Neutrophil (primary cell): ENCODE data around the gene TMEM132E.

ENCODE experiments used
- H3K27ac ChIP-seq: fragments of 200-600 bp; sonication (generic); 2 replicates; pipeline ENCODE4 v1.5.1; 2016; ENCODE audit warnings: mild to moderate bottlenecking, moderate library complexity
- H3K27me3 ChIP-seq: fragments of 200-600 bp; sonication (generic); 2 replicates; pipeline ENCODE4 v1.6.0; 2016; ENCODE audit warnings: mild to moderate bottlenecking
- H3K36me3 ChIP-seq: fragments of 200-600 bp; sonication (generic); 2 replicates; pipeline ENCODE4 v1.5.1; 2017
- H3K4me1 ChIP-seq, 2 experiments: fragments of 200-600 bp in 1 of 2; sonication (generic) in 1 of 2; 1 replicate in 1 of 2; 2 replicates in 1 of 2; pipeline versions ENCODE4 v1.5.1 to v1.6.1; 2013 to 2016; ENCODE audit warnings: low read depth in 1 of 2, low read length in 1 of 2, mild to moderate bottlenecking in 1 of 2, moderate library complexity in 1 of 2; ENCODE audit not compliant: control insufficient read depth in 1 of 2, insufficient read depth in 1 of 2
- H3K4me3 ChIP-seq, 2 experiments: fragments of 200-600 bp in 1 of 2; sonication (generic) in 1 of 2; 1 replicate in 1 of 2; 2 replicates in 1 of 2; pipeline ENCODE4 v1.5.1; 2013 to 2016; ENCODE audit warnings: low read depth in 1 of 2, low read length in 1 of 2, mild to moderate bottlenecking in 1 of 2, moderate library complexity in 1 of 2
- H3K9me3 ChIP-seq: fragments of 200-600 bp; sonication (generic); 2 replicates; pipeline ENCODE4 v1.5.1; 2016
- CTCF ChIP-seq: fragments of 200-600 bp; sonication (generic); IDR thresholded peaks from 2 replicates; pipeline ENCODE4 v1.5.1; 2016; ENCODE audit warnings: antibody characterized with exemption

Gene TMEM132E

GRCh38 chr17:34622862-34623623 is 43.7 kb downstream of the TMEM132E start:
- no peaks in the 10 kb centered on the region for H3K36me3 ChIP-seq
- H3K4me3 ChIP-seq = no peak overlapping the region
- H3K9me3 ChIP-seq = no peaks in the 10 kb centered on the region
- no peaks in the 10 kb centered on the region for H3K4me1 ChIP-seq
- TF ChIP-seq CTCF = no peak
- peaks cover 73% of the 10 kb centered on the region for H3K27me3 ChIP-seq
- H3K27ac ChIP-seq = no peak overlapping the region

GRCh38 chr17:34623856-34624766 is 44.7 kb downstream of the TMEM132E start:
- no peak overlapping the region for H3K4me3 ChIP-seq
- no peaks in the 10 kb centered on the region for H3K4me1 ChIP-seq
- H3K27ac ChIP-seq = no peak overlapping the region
- no peaks in the 10 kb centered on the region for H3K9me3 ChIP-seq
- H3K36me3 ChIP-seq = no peaks in the 10 kb centered on the region
- H3K27me3 ChIP-seq = peaks cover 73% of the 10 kb centered on the region
- no peak for TF ChIP-seq CTCF

GRCh38 chr17:34624767-34625383 is 45.5 kb downstream of the TMEM132E start:
- TF ChIP-seq CTCF = no peak
- peaks cover 79% of the 10 kb centered on the region for H3K27me3 ChIP-seq

GRCh38 chr17:34626121-34626681 is 46.8 kb downstream of the TMEM132E start:
- Histone ChIP-seq H3K27me3 (peaks cover 92% of the 10 kb centered on the region), H3K36me3 (no peaks in the 10 kb centered on the region), H3K9me3 (no peaks in the 10 kb centered on the region), H3K27ac (no peak overlapping the region), H3K4me1 (no peaks in the 10 kb centered on the region), H3K4me3 (no peak overlapping the region)
- no peak for TF ChIP-seq CTCF

More at GRCh38 chr17:34624767-34625383, 45.5 kb downstream of the TMEM132E start:
- H3K9me3 ChIP-seq = no peaks in the 10 kb centered on the region
- no peaks in the 10 kb centered on the region for H3K36me3 ChIP-seq
- no peak overlapping the region for H3K27ac ChIP-seq
- no peaks in the 10 kb centered on the region for H3K4me1 ChIP-seq
- H3K4me3 ChIP-seq = no peak overlapping the region

GRCh38 chr17:34628879-34629278 is 49.5 kb downstream of the TMEM132E start:
- Histone ChIP-seq H3K4me1 (no peaks in the 10 kb centered on the region), H3K27ac (no peak overlapping the region), H3K9me3 (no peaks in the 10 kb centered on the region), H3K4me3 (no peak overlapping the region), H3K36me3 (no peaks in the 10 kb centered on the region), H3K27me3 (peaks cover 99% of the 10 kb centered on the region)
- TF ChIP-seq CTCF = no peak
